Bronchial epithelial cell (primary cell): ENCODE results near the gene XRN2. TPM values are rescaled to one million over a fixed set of nuclear protein-coding genes. Genes with fewer than 3 reads are reported as not detected.
A peak's percentile ranks its signal among the peaks of the same experiment; 100 is the strongest.

Experiments
- DNase-seq: peaks from one replicate; pipeline ENCODE4 v3.0.0-alpha.2; 2010; ENCODE audit warnings: low read depth
- FAIRE-seq: peaks from 2 replicates; lab custom pipeline; 2011; peaks lifted over from hg19 to GRCh38; lab: Jason Lieb, UNC
- H3K27me3 ChIP-seq: 2 replicates; pipeline ENCODE4 v1.5.1; 2011; ENCODE audit warnings: low read length; ENCODE audit not compliant: control insufficient read depth, insufficient read depth
- H3K36me3 ChIP-seq: 2 replicates; pipeline ENCODE4 v1.5.1; 2011; ENCODE audit warnings: low read length; ENCODE audit not compliant: control insufficient read depth, insufficient read depth
- H3K4me3 ChIP-seq: 2 replicates; pipeline ENCODE4 v1.5.1; 2011; ENCODE audit warnings: mild to moderate bottlenecking, low read depth, low read length, control low read depth
- CTCF ChIP-seq: IDR thresholded peaks from 2 replicates; pipeline ENCODE4 v1.5.1; 2011; ENCODE audit warnings: mild to moderate bottlenecking, moderate library complexity, low read length, control low read depth, inconsistent platforms; ENCODE audit not compliant: insufficient read depth, severe bottlenecking
- total RNA-seq: library from RNA; depleted of rRNA; stranded (reverse); fragments of >200 nt; gene quantifications from 2 replicates; pipeline ENCODE4 v1.2.1, GENCODE V29; 2014

Gene XRN2
- total RNA-seq, 1 donor from 2014 or later, result 78.2 TPM

- DNase-seq (peak; percentile 54), FAIRE-seq (no peak)
- H3K27me3 ChIP-seq, result no peaks in the 10 kb centered on the region
- no peak overlapping the region for H3K4me3 ChIP-seq
- no peak for TF ChIP-seq CTCF
- peaks cover under 1% of the 10 kb centered on the region for H3K36me3 ChIP-seq
Measured at GRCh38 chr20:21353236-21353635, 50.1 kb downstream of the XRN2 start.

- no peaks in the 10 kb centered on the region for H3K36me3 ChIP-seq
- H3K4me3 ChIP-seq, result no peak overlapping the region
- no peak for DNase-seq
- no peak for TF ChIP-seq CTCF
- no peaks in the 10 kb centered on the region for H3K27me3 ChIP-seq
- FAIRE-seq, result no peak
Measured at GRCh38 chr20:21355981-21356380, 52.9 kb downstream of the XRN2 start.

- no peak overlapping the region for H3K4me3 ChIP-seq
- FAIRE-seq (no peak), DNase-seq (no peak)
- TF ChIP-seq CTCF, result no peak
- no peaks in the 10 kb centered on the region for H3K27me3 ChIP-seq
- no peaks in the 10 kb centered on the region for H3K36me3 ChIP-seq
Measured at GRCh38 chr20:21356386-21356785, 53.3 kb downstream of the XRN2 start.

GRCh38 chr20:21357844-21358243 lies 54.7 kb downstream of the XRN2 start:
- H3K36me3 ChIP-seq, result no peaks in the 10 kb centered on the region

GRCh38 chr20:21358737-21359136 lies 55.6 kb downstream of the XRN2 start:
- FAIRE-seq, result no peak
- H3K4me3 ChIP-seq, result no peak overlapping the region
- H3K27me3 ChIP-seq, result no peaks in the 10 kb centered on the region
- TF ChIP-seq CTCF, result no peak
- no peaks in the 10 kb centered on the region for H3K36me3 ChIP-seq
- DNase-seq, result no peak

More at GRCh38 chr20:21357844-21358243, 54.7 kb downstream of the XRN2 start:
- H3K27me3 ChIP-seq, result no peaks in the 10 kb centered on the region
- DNase-seq (no peak), FAIRE-seq (no peak)
- no peak for TF ChIP-seq CTCF
- no peak overlapping the region for H3K4me3 ChIP-seq

GRCh38 chr20:21360705-21361104 lies 57.6 kb downstream of the XRN2 start:
- Histone ChIP-seq H3K4me3 (no peak overlapping the region), H3K27me3 (no peaks in the 10 kb centered on the region), H3K36me3 (peaks cover 2% of the 10 kb centered on the region)
- no peak for TF ChIP-seq CTCF
- no peak for FAIRE-seq
- peak; percentile 41 for DNase-seq
